Fibroblast of the conjunctiva (primary cell): ENCODE data around the gene SESN1.
"Not testable (repeated sequence)": the region's sequence is repeated elsewhere in the genome, so short reads cannot be mapped to it uniquely, and the experiment has no call there.

Experiments used
- DNase-seq: peaks from one replicate; pipeline ENCODE4 v3.0.0-alpha.2; 2010; ENCODE audit warnings: low read depth

SESN1 gene

DNA sequence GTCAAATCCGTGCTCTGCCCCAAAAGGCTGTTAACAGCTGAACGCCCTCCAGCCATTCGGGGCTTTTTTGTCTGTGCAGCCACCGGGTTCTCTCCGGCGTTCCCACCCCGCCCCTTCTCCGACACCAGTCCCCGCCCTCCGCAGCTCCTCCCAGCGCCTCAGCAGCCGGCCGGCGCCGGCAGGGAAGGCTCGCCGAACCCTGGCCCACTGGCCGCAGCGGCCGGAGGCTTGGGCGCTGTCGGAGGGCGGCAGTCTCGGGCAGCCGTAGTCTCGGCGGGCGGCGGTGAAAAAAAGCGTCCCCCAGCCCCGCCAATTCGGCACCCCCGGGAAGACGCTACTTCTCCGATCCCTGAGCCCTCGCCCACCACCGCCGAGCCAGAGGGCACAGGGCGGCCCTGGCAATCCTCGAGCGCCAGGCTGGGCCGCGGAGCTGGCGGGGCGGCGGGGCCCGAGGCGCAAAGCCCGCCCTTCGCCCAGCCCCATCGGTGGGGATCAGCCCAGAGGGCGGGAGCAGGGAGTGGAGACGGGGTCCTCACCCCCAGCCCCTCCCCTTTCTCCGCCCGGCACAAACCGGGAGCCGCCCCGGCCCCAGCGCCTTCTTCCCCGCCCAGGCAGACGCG lies at the start of gene SESN1:
Gene SESN1, minus strand, starts transcription at position 431 of the 620 bp plus-strand sequence. CDS start 773 bp downstream, outside the sequence.
- peak; percentile 86 for DNase-seq

DNA sequence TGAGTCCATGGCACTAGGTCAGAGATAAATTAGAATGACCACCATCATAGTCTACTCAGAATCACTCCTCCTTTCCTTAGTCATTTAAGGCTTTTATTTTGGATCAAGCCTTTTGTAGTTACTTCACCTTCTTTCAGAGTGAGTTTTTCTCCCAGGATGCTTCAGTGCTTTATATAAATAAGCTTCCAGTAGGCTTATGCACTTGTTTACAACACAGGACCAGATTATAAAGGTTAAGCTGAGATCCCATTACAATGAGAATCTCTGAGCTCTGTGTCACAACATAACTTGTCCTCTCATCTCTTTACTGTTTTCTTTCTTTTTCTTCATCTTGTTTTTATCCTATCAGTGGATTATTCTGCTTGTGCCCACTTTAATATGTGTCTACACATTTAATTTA lies 48.5 kb upstream of the SESN1 start:
- no peak for DNase-seq

DNA sequence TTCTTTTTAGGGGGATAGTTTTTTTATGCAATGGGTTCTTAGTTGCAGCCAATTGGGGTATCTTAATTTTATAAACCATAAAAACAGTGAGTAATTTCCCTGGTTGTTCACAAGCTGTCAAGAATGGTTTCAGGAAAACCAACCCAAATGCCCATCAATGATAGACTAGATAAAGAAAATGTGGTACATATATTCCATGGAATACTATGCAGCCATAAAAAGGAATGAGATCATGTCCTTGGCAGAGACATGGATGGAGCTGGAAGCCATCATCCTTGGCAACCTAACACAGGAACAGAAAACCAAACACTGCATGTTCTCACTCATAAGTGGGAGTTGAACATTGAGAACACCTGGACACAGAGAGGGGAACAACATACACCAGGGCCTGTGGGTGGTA lies 47.4 kb upstream of the SESN1 start:
- not testable (repeated sequence) for DNase-seq

DNA sequence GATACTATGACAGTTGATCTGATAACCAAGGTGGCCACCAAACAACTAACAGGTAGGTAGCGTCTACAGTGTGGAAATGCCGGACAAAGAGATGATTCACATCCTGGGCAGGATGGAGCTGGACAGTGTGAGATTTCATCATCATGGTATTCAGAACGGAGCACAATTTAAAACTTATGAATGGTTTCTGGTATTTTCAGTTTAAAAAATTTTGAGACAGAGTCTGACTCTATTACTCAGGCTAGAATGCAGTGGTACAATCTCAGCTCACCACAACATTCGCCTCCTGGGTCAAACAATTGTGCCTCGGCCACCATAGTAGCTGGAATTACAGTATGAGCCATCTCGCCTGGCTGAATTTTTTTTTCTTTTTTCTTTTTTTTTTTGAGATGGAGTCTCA lies 44.5 kb upstream of the SESN1 start:
- no peak for DNase-seq

DNA sequence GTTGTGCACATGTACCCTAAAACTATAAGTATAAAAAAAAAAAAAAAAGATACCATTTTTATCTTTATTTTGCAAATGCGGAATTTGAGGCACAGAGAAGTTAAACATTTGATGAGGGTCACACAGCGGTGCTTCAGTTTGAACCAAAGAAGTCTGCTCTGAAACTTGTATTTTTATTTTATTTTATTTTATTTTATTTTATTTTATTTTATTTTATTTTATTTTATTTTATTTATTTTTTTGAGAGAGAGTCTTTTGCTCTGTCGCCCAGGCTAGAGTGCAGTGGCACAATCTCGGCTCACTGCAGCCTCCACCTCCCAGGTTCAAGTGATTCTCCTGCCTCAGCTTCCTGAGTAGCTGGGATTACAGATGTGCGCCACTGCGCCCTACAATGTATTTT lies 41.9 kb upstream of the SESN1 start:
- DNase-seq: not testable (repeated sequence)

DNA sequence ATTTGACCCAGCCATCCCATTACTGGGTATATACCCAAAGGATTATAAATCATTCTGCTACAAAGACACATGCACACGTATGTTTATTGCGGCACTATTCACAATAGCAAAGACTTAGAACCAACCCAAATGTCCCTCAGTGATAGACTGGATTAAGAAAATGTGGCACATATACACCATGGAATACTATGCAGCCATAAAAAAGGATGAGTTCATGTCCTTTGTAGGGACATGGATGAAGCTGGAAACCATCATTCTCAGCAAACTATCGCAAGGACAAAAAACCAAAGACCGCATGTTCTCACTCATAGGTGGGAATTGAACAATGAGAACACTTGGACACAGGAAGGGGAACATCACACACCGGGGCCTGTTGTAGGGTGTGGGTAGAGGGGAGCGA lies 41.4 kb upstream of the SESN1 start:
- not testable (repeated sequence) for DNase-seq

DNA sequence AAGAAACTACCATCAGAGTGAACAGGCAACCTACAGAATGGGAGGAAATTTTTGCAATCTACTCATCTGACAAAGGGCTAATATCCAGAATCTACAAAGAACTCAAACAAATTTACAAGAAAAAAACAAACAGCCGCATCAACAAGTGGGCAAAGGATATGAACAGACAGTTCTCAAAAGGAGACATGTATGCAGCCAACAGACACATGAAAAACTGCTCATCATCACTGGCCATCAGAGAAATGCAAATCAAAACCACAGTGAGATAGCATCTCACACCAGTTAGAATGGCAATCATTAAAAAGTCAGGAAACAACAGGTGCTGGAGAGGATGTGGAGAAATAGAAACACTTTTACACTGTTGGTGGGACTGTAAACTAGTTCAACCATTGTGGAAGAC lies 41.0 kb upstream of the SESN1 start:
- DNase-seq: not testable (repeated sequence)

DNA sequence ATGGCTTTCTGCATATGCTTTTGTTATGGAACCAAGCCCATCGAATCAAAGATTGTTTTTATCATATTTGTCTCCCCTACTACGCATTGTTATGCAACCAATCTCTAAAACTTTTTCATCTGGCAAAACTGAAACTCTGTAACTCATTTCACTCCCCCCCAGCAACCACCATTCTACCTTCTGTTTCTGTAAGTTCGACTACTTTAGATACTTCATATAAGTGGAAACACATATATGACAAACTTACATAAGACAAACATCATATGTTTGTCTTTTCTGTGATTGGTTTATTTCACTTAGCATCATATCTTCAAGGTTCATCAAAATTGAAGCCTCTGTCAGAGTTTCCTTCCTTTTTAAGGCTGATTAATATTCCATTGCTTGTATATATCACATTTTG lies 35.4 kb upstream of the SESN1 start:
- no peak for DNase-seq

DNA sequence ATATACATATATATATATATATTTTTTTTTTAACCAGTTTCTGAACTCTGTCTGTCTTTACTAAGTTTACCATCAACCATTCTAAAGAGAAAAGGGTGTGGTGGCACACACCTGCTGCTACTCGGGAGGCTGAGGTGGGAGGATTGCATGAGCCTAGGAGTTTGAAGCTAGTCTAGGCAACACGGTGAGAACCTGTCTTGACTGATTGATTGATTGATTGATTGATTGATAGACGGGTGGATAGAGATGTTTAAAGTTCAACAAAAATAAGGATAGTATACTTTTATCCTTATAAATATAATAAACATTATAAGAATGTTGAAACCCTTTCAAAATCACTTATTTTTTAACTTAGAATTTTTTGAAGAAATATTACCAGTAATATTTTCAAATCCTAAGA lies 30.9 kb upstream of the SESN1 start:
- no peak for DNase-seq

DNA sequence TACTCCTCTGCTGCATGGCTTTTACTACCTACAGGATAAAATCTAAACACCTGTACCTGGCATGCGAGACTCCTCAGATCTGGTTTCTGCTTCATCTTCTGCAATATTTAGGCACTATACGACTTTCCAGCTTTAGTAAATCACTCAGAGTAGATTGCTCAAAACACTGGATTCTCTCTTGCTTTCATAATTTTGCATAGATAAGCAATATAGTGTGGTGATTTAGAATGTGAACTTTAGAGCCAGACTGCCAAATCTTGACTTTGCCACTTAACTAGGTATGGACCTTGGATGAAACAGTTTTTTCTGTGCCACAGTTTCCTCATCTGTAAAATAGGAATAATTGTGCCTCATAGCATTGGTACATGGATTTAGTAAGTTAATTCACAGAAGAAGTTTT lies 29.6 kb upstream of the SESN1 start:
- DNase-seq: no peak

DNA sequence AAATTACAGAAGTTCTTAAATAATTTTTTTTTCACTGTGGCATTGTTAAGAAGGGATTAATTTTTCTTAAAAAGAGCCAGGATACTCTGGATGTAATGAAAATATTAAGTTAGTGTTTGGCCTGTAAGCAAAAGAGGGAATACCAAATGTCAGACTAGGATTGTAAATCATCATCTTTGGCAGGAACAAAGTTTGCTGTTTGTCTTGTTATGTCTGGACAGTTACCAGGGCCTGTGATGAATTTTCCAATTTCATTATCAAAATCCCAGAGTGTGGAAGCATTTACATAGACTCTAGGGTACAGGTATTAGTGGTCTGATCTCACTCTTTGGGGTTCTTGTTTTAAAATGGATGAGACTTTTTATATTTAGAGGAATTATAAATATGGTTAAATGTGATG lies 26.8 kb upstream of the SESN1 start:
- no peak for DNase-seq

DNA sequence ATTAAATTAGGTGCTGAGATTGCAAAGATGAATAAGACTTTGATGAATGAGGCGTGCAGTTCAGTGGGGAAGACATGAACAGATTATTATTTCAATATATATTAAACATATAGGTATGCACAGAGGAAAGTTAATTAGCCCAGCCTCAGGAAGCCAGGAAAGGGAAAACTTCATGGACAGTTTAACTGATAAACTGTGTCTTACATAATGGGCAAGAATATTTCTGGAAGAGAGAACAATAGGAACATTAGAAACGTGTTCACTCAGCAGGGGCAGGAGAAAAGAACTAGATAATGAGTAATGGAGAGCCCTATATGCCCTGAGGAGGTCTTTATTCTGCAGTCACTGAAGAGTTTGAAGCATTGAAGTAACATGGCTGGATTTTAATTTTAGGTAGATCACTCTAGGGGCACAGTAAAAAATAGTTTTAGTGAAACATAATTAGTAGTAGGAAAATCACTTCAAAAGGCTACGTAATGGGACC lies 24.3 kb upstream of the SESN1 start:
- no peak for DNase-seq

DNA sequence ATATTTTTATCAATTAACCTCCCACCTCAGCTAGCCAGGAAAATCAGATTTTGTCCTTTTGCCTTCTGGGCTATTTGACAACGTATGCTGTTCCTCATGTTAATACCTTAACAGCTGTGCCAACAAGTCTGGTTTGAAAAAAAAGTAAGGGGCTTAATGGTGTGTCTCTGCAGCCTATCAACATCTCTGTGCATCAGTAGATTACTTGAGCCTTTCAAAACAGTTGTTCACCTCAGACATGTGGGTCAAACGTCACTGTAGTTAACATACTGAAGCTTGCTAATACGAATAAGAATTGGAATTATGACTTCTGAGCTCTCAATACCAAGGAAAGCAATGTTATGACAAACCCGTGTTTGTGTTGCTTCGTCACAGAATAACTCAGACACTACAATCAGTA lies 23.7 kb upstream of the SESN1 start:
- DNase-seq: no peak

DNA sequence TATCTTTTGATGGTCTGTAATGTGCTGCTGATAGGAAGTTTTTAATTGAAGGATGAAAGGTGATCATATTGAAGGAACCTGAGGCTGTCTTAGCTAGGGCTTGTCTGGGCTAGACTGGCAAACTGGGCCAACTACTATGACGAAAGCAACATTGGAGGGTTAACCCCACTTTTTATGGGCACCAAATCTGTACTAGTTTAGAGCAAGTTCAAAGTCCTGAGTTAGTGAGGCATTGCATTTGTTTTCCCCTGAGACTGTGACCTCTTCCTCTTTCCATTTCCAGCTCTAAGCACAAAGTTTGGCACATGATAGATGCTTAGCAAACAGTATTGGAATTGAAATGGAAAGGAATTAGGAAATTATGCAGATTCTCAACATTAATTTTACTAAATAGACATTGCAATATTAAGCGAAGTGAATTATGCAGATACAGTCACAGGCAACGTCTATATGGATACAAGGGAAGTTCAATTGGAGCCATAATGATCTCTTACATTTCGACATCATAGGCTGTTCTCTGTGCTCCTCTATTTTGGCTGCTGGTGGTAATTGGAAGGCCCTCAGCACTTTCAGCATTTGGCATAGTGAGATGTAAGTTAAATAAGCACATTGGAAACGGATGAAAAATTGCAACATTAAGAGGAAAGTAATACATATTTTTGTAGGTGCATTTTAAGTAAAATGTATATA lies 22.8 kb upstream of the SESN1 start:
- DNase-seq: no peak

DNA sequence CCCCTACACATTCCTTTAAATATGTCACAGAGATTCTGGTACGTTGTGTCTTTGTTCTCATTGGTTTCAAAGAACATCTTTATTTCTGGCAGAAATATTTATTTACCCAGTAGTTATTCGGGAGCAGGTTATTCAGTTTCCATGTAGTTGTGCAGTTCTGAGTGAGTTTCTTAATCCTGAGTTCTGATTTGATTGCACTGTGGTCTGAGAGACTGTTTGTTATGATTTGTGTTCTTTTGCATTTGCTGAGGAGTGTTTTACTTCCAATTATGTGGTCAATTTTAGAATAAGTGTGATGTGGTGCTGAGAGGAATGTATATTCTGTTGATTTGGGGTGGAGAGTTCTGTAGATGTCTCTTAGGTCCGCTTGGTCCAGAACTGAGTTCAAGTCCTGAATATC lies 18.0 kb upstream of the SESN1 start:
- DNase-seq: not testable (repeated sequence)

DNA sequence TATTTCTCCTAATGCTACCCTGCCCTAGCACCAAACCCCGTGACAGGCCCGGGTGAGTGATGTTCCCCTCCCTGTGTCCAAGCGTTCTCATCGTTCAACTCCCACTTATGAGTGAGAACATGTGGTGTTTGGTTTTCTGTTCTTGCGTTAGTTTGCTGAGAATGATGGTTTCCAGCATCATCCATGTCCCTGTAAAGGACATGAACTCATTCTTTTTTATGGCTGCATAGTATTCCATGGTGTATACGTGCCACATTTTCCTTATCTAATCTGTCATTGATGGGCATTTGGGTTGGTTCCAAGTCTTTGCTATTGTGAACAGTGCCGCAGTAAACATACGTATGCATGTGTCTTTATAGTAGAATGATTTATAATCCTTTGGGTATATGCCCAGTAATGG lies 15.0 kb upstream of the SESN1 start:
- not testable (repeated sequence) for DNase-seq

DNA sequence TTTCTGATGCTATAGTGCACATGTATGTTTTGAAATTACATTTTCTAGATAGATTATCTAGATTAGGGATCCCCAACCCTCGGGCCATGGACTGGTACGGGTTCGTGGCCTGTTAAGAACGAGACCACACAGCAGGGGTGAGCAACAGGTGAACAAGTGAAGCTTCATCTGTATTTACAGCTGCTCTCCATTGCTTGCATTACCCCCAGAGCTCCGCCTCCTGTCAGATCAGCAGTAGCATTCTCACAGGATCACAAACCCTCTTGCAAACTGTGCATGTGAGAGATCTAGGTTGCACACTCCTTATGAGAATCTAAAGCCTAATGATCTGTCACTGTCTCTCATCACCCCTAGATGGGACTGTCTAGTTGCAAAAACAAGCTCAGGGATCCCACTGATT lies 11.0 kb upstream of the SESN1 start:
- no peak for DNase-seq

DNA sequence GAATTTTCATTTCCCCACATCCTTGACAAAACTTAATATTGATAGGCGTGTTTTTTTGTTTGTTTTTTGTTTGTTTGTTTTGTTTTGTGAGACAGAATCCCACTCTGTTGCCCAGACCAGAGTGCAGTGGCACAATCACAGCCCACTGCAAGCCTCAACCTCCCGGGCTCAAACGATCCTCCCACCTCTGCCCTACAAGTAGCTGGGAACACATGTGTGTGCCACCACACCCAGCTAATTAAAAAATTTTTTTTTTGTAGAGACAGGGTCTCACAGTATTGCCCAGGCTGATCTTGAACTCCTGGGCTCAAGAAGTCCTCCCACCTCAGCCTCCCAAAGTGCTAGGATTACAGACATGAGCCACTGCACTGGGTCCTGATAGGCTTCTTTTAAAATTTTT lies 9.9 kb upstream of the SESN1 start:
- DNase-seq: no peak

DNA sequence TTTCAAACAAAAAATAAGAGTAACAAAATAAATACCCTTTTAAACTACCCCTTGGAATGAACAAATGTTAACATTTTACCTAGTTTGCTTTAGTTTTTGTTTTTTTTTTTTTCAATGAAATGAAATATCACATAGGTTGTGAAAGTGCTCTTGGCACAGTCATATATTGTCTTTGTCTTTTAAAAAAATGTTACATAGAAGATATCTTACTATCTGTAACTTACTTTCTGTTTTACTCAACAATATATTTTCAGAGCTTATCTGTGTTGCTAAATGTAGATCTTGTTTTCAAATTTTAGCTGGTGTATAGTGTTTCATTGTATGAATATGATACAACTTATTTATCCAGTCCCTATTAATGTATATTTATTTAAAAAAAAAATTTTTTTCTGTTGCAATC lies 9.3 kb upstream of the SESN1 start:
- no peak for DNase-seq

DNA sequence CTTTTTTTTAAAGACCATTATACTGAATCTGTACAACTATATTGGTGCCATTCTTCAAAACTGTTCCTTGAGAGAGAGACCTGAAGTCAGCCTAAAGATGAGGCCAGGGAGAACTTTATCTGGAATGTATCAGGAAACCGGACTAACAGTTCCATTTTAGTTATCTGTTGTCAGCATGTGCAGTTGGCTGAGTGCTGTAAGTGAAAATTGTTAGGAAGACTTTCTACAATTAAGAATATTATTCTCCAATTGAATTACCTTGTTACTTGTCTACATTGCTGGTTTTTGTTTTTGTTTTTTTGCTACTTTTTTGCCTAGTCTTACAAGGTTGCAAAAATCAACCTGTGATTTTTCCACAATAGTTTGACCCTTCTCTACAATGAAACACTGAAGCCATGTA lies 8.1 kb upstream of the SESN1 start:
- DNase-seq: no peak

DNA sequence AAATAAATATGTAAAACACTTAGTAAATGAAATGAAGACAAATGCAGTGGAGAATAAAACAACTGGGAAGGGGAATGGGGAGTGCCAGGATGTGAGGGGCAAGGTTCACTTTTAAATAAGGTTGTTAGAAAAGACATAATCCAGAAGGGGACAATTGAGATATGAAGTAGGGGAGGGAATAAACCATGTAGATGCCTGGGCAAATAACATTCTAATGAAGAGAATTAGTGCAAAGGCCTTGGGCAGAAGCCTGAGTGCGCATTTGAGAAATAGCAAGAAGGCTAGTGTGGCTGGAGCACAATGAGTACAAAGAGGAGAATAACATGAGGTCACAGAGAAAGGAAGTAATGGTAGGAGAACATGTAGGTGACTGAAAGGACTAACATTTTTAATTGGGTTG lies 3.0 kb upstream of the SESN1 start:
- DNase-seq: no peak

DNA sequence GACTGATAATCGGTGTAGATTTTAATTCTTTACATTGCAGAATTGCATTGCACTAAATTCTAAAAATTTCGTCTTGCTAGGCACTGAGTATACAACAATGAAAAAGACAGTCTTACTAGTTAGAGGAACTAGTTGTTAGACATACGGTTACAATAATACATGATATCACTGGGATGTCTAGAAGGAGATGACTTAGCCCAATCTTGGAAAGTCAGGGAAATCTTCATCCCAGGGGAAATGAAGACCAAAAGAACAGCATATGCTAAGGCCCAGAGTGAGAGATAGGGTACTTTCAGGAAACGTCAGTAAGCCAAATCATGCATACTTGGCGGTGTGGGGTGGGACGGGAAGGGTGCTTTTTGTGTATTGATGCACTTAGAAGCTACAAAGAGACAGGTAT lies 1.6 kb upstream of the SESN1 start:
- DNase-seq: no peak

DNA sequence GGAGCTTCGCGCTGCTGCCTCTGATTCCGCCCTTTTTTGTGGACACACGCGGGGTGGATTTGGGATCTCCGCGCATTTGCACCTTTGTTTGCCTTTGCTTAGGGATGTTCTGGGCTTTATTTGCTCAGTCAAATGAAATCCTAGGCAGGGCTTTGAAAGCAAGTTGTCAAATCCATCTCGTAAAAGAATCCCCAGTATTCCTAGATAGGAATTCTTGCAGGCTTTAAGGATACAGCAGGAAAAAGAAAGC lies 1.1 kb upstream of the SESN1 start:
- no peak for DNase-seq
